C4-2B (cell line): Measurements from ENCODE around the gene PARVG.

Experiments
- H3K27ac ChIP-seq: fragments of 450-650 bp; 2 replicates; pipeline ENCODE4 v1.5.1; 2017
- ZFX ChIP-seq: fragments of 450-650 bp; IDR thresholded peaks from 2 replicates; pipeline ENCODE4 v1.6.1; 2017
- TF ChIP-seq, protein P1 (sequence below): fragments of 450-650 bp; conservative IDR thresholded peaks from 2 replicates; pipeline ENCODE4 v1.5.1; 2017; ENCODE audit warnings: mild to moderate bottlenecking

PARVG gene

DNA sequence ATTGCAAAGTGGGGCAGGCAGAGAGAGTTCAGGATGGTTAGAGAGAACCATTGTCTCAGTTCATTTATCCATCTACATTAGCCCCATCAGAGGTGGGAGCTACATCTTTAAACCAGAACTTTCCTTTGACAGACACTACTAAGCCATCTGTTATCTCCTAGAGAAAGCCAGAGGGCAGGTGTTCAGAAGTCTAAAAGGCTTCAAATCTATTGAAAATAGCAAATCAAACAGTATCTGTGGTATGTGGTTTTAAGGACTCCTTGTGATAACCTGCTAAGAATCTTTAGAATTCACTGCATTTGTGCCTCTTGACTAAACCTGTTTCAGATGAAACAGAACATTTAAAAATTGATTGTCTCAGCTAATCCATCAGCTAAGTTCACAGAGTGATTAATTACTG is 43.9 kb upstream of the PARVG start:
- no peak for TF ChIP-seq ZFX
- TF ChIP-seq, protein P1, sequence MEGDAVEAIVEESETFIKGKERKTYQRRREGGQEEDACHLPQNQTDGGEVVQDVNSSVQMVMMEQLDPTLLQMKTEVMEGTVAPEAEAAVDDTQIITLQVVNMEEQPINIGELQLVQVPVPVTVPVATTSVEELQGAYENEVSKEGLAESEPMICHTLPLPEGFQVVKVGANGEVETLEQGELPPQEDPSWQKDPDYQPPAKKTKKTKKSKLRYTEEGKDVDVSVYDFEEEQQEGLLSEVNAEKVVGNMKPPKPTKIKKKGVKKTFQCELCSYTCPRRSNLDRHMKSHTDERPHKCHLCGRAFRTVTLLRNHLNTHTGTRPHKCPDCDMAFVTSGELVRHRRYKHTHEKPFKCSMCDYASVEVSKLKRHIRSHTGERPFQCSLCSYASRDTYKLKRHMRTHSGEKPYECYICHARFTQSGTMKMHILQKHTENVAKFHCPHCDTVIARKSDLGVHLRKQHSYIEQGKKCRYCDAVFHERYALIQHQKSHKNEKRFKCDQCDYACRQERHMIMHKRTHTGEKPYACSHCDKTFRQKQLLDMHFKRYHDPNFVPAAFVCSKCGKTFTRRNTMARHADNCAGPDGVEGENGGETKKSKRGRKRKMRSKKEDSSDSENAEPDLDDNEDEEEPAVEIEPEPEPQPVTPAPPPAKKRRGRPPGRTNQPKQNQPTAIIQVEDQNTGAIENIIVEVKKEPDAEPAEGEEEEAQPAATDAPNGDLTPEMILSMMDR, result no peak

DNA sequence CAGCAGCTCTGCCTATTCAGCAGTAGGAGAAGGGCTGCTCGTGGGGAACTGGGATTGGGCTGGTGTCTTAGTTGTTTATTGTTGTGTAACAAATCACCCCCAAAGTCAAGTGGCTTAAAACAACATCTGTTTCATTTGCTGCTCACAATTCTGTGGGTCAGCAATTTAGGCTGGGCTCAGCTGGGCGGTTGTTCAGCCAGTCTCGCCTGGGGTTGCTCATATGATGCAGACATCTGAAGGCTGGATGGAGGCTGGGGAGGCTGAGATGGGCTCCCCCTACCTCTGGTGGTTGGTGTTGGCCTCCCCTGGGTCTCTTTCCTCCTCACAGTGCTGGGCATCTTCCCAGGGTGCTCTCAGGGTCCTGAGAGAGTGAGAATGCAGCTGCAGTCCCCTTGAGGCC is 43.3 kb upstream of the PARVG start:
- TF ChIP-seq ZFX, result no peak
- TF ChIP-seq, protein P1, result no peak
- no peak overlapping the region for H3K27ac ChIP-seq

More for the DNA sequence above, 43.9 kb upstream of the PARVG start:
- no peak overlapping the region for H3K27ac ChIP-seq

DNA sequence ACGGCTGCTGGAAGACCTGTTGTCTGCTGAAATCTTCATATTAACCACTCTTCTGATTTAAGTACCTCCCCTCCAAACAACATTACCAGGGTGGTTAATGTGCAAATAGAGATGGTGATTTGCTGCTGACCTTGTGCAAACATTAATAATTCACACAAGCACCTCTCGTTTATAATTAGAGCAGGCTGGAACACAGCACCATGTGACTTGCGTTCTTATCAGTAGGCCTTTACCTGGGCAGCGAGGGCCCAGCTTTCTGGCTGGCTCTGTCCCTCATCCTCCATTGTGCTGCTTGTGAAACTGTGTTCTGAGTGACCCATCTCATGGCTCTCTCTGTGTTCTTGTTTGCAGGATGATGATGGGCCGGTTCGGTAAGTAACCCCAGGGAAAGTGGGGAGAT is 41.0 kb upstream of the PARVG start:
- H3K27ac ChIP-seq, result no peak overlapping the region
- TF ChIP-seq, protein P1, result no peak
- TF ChIP-seq ZFX, result no peak

DNA sequence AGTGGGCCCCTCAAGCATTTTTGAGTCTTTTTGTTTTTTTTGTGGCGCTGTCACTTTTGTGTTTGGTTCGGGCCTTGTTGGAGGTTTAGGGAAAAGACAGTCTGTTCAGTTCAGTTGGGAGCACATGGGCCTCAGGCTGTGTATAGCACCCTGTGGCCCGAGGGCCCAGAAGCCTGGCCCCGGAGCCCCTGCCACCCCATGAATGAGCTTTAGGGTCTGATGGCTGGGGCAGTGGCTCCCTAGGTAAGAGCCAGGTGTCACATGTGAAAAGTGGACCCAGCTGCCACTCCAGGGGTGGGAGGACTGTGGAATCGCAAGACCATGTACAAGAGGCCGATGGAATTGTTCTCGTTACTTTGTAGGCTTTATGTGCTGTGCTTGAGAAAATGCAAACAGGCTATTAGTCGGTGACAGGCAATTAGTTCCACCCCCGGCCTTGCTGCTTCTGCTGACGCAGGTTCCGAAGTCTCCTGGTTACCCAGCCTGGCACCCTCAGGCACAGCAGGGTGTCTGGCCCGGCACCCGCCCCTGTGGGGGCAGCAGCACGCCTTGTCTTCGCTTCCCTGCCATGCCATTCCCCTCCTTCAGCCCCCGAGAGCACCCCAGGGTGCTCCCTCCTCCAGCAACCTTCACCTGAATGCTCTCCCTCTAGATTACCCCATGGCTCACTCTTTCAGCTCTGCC is 38.2 kb upstream of the PARVG start:
- no peak overlapping the region for H3K27ac ChIP-seq
- no peak for TF ChIP-seq ZFX
- TF ChIP-seq, protein P1, result no peak

DNA sequence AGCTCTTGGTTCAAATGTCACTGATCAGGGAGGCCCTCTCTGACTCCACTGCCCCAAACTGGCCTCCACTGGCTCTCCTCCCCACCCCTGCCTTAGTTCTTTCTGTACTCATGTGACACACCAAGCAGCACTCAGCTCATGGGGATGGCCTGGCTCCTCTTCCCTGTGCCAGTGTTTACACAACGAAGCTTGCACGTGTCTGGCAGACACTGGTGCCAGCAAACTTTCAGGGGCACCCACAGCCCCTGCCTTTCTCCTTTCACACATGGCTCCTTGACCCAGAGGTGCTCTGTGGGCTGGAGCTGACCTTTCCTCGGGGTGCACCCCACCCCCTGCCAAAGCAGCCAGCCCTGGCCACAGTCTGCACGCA is 37.6 kb upstream of the PARVG start:
- H3K27ac ChIP-seq, result no peak overlapping the region
- no peak for TF ChIP-seq ZFX
- TF ChIP-seq, protein P1, result no peak

DNA sequence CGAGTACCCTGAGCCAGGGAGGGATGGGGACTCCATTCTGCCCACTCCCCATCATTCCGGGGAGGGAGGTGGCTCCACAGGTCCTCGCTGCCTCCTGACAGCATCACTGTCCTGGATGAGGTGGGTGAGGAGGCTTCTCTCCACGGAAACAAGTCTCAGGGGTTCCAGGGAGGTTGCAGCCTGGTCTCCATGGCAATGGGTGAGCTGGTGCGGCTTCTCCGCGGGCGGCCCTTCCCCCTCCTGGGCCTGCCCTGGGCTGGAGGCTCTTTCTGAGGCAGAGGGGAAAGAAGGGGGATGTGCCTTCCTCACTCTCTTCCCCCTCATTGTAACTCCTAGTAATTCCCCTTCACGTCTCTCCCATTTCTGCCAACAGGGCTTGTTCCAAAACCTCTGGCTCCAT is 37.1 kb upstream of the PARVG start:
- no peak for TF ChIP-seq ZFX
- TF ChIP-seq, protein P1, result no peak
- no peak overlapping the region for H3K27ac ChIP-seq

DNA sequence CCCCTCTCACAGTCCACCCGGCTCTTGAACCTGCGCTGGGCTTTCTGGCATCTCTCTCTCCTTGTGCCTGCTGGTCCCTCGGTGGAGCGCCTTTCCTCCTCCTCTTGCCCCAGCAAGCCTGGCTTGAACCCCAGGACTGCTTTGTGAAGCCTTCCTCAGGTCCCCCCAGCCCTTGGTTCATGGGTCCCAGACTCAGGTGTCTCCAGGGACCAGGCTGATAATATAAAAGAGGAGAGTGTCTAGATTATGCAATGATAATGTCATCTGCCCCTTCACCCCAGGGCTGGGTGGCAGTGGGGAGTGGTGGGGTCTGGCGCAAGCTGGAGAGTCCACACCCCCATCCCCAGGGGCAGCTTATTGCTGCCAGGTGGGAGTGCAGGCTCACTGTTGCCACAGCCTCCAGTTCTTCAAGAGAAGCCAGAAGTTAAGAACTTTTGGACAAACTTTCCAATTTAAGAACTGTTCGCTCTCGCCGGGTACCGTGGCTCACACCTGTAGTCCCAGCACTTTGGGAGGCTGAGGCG is 36.6 kb upstream of the PARVG start:
- H3K27ac ChIP-seq, result no peak overlapping the region
- no peak for TF ChIP-seq ZFX
- TF ChIP-seq, protein P1, result no peak
